Spleen (tissue), 7 donors: Measurements from ENCODE around the gene HNRNPH2.

Experiments
- CTCF ChIP-seq, 11 experiments: fragments of 200-600 bp in 7 of 11; fragments of 450-650 bp in 4 of 11; sonication (generic) in 4 of 11; IDR thresholded peaks in 8 of 11; conservative IDR thresholded peaks in 3 of 11; 1 replicate in 7 of 11; 2 replicates in 4 of 11; pipeline versions ENCODE4 v1.4.0 to v1.8.0; 2016 to 2021; ENCODE audit warnings: antibody characterized with exemption in 11 of 11, inconsistent platforms in 4 of 11, mild to moderate bottlenecking in 1 of 11
- POLR2A ChIP-seq, 3 donors: fragments of 450-650 bp; IDR thresholded peaks; one replicate each; pipeline ENCODE4 v1.5.1; 2017; ENCODE audit warnings: antibody characterized with exemption in 3 of 3, mild to moderate bottlenecking in 1 of 3
- POLR2AphosphoS5 ChIP-seq, 3 donors: sonication (generic); formaldehyde crosslinking; IDR thresholded peaks; one replicate each; pipeline ENCODE4 v1.5.1; 2017; ENCODE audit warnings: antibody characterized with exemption in 3 of 3
- donor health status: DM: no; HTN: no; CAD: no; lungs with moderate emphysema.
- donor health status: DM: no; HTN: no; CAD: no.
- donor health status: DM: no; HTN: no; CAD: no.

GRCh38 chrX:101407167-101407747 lies 765 bp upstream of the HNRNPH2 start:
- TF ChIP-seq CTCF (IDR thresholded peaks at IDR 0.05 in 8 of 11, conservative IDR thresholded peaks at IDR 0.05 in 3 of 11) (no peak), POLR2A (IDR thresholded peaks at IDR 0.05) (no peak), POLR2AphosphoS5 (IDR thresholded peaks at IDR 0.05) (no peak)
